HK-2 (cell line): ENCODE results near the gene ALPG.
"Not testable (repeated sequence)": the region's sequence is repeated elsewhere in the genome, so short reads cannot be mapped to it uniquely, and the experiment has no call there.

ENCODE experiments used
- DNase-seq: peaks from one replicate; pipeline ENCODE4 v3.0.0-alpha.2; 2018; ENCODE audit not compliant: unreplicated experiment

The ALPG gene

DNA sequence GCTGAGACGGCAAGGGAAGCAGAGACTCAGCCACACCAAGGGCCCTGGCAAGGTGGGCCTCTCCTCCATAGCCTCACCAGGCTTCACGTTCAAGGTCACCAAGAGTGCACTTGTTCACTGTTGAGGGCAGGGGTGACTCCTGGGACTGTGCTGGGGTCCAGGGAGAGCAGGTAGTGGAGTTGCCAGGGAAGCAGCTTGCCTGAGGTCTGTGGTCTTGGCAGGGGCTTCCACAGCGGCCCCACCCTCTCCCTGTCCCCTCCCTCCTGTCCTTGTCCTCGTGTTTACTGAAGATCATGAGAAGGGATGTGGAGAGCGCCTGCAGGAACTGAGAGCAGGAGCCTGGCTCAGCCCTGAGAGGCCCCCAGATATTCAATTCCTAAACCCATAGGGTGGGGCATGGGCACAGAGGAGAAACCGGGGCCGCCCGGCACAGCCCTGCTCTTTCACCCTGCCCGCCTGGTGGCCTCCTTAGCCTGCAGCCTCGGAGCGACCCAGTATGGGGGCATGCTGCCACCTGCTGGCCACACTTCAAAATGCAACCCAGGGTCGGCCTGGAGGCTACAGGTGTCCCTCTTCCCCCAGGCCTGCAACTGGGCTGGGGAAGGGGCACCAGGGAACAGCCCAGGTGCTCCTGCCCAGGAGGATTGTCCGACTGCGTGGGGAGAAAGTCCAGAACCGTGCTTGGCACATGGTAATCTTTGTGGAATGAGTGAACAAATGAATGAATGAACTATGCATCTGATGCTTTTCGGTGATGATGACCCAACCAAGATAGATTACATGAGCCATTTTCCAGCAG is 33.8 kb downstream of the ALPG start:
- peak; percentile 89 for DNase-seq

DNA sequence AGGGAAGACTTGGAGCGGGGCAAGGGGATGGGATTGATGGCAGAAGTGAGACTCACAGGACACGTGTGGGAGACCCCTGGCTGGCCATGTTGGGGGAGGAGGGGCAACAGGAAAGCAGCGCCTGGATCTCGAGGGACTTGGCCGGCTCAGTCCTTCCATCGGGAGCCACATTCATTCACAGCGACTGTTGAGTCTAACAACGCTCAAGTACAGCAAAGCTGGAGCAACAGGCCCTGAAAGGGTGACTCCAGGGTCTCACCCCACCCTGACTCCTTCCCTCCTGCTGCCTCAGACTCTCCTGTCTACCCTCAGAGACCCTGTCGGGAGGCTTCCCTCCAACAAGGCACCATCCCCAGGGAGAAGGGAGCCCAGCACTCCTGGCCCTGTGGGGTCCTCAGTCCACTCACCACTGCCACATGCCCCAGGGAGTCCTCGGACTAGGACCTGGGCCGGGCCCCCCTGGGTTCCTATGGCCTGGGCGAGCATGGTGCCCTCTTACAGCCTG is 34.6 kb downstream of the ALPG start:
- no peak for DNase-seq

GRCh38 chr2:232441922-232442321 is 35.3 kb downstream of the ALPG start:
- DNase-seq, result not testable (repeated sequence)

DNA sequence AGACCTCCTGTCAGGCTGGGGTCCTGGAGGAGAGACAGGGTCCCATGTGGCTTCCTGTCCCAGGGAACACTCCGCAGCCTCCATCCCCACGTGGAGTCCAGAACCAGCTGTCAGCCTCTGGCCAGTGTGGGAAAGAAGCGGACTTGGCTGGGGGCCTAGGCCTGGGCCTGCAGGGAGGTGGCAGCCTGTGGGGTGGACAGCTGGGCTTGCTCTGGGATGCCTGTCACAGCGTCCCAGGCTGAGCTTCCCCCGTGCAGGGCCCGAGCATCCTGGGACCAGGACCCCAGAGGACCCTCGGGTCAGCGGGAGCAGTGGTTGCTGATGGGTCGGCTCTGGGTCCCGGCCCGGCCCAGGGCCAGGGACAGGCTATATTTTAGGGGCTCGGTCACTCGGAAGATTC is 35.8 kb downstream of the ALPG start:
- DNase-seq, result not testable (repeated sequence)

- DNase-seq, result not testable (repeated sequence)
Observed at GRCh38 chr2:232443047-232443446, 36.4 kb downstream of the ALPG start.

DNA sequence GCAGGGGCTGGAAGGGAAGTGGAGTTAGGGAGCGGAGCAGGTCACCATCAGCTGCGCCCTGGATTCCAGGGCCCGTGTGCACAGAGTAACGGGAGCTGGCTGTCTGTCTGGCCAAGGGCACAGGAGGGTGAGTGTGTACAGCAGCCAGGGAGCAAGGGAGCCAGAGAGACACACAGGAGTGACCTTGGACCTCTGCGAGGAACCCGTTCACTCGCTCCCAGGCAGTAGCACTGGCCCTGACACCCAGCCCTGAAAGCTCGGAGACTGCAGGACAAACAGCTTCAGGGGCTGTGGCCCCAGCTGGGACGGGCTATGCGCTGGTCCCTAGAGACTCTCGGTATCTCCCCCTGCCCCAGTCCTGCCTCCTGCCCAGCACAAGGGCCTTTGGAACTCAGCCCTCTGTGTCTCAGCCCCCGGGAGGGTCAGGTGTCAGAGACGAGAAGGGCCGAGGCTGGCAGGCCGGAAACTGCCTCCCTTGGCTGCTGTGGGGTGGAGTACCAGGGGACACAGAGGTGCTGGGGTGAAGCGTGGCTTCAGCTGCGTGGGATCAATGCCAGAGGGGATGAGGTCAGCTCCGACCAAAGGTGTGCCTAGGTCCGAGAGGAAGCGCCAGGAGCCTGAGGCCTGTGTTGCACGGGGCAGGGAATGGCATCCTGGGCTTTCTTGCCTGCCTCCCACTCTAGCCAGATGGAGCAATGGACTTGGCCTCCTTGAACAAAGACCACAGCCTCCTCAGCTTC is 37.2 kb downstream of the ALPG start:
- DNase-seq, result not testable (repeated sequence)

GRCh38 chr2:232444409-232445148 is 37.9 kb downstream of the ALPG start:
- peak; percentile 72 for DNase-seq

DNA sequence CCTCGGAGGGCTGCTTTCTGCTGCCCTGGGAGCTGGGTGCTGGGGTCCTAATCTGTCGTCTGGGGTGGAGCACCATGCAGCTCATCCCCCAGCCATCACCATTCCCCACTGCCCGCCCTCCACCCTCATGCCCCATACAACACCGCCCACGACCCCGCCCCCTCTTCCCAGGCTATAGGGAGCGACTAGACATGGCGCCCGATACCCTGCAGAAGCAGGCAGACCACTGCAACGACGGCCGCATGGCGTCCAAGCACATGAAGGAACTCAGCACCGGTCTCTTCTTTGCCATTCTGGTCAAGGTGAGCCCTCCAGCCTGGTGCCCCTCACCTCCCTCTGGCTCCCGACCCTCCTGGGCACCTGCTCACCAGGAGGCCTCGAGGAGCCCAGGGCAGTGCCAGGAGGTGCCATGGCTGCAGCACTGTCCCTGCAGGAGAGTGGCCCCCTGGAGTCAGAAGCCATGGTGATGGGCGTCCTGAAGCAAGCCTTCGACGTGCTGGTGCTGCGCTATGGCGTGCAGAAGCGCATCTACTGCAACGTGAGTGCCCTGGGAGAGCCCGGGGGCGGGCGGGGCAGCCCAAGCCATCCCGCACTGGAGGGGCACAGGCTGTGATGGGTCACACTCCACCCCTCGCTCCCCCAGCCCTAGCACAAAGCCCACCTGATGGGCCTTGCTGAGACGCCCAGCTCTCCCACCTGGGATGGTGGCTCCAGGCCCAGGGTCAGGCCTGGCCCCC is 38.7 kb downstream of the ALPG start:
- DNase-seq, result not testable (repeated sequence)

DNA sequence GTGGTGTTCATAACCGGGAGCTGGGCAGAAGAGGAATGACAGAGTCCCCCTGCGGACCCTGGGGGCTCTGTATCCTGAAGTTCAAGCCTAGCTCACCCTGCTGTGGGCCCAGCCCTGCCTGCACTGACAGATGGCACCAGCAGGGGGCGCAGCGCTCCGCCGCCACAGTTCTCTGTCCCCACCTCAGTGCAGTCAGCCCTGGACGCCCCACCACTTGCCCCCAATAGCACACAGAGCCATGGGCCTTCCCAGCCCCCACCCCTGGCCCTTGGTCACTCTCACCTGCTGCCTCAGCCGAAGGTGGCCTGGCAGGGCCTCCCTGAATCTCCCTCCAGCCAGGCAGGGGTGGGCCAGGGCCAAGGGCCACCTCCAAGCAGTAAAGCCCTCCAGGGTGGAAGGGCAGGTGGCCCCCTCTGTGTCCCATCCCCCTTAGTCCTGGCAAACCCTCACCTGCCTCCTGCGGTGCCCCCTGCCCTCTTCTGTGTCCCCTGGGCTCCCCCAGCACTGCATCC is 39.7 kb downstream of the ALPG start:
- not testable (repeated sequence) for DNase-seq

DNA sequence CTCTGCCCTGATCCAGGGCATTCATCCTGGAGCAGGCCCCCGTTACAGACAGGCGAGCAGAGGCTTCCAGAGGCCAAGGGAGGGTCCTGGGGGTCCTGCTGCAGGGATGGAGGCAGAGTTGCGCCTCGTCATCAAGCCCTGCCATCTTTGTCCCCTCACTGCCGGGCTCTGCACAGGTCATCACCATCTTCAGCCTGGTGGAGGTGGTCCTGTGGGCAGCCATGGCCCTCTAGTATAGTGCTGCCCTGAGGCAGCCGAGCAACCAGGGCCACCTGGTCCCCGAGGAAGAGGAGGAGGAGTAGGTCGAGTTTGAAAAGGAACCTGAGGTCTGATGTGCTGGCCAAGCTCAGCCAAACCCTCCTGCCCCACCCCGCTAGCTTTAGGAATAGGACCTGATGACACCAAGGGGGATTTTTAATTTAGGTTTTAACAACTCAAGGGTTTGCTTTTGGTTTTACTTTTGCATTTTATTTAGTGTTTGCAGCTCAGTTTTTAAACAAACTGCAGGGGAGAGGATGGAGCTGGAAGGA is 40.5 kb downstream of the ALPG start:
- DNase-seq, result no peak

DNA sequence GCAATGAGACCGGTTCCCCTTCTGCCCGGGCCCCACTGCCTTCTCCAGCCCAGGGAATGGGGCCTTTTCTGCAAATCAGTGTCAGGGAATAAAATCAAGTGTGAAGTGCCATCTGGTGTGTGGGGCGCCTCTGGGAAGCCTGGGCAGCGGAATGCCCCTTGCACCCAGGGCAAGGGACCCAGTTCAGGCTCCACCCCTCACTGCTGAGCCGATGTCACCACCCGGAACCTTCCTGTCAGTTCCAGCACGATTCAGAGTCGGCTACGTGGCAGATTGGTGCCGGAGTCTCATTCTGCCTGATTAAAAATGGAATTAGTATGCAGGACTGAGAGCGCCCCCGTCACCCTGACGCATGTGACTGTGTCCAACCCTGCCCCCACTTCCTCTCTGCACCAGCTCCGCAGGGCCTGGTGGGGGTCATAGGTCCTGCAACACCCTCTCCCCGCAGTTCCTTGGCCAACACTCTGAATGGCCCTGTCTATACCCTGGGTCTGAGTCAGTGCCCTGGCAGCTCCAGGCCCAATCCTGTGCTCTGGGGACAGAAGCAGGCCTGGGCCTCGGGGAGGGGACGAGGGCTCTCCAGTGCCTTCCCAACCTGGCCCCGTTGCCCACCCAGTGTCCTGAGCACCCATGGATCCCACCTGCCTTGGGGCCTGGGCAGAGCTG is 41.1 kb downstream of the ALPG start:
- no peak for DNase-seq

GRCh38 chr2:232448304-232448690 is 41.7 kb downstream of the ALPG start:
- DNase-seq, result no peak

- DNase-seq, result no peak
Observed at GRCh38 chr2:232449964-232450363, 43.3 kb downstream of the ALPG start.

DNA sequence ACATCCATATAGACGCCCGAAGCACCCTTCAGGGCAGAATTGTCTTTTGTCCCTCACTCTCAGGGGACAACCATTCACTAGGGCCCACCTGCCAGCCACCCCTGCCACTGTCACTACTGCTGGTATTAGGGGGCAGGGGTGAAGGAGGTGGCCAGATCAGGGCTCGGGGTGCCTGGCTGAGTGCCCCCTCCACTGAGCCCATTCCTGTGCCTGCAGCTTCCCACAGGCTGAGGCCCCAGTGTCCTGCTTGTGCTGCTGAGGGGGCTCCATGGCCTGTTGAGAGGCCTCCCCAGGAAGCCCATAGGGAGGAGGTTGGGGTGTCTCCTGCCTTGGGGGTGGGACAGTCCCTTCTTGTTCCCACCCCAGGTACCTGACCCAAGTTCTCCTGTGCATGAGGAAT is 45.0 kb downstream of the ALPG start:
- DNase-seq, result not testable (repeated sequence)

DNA sequence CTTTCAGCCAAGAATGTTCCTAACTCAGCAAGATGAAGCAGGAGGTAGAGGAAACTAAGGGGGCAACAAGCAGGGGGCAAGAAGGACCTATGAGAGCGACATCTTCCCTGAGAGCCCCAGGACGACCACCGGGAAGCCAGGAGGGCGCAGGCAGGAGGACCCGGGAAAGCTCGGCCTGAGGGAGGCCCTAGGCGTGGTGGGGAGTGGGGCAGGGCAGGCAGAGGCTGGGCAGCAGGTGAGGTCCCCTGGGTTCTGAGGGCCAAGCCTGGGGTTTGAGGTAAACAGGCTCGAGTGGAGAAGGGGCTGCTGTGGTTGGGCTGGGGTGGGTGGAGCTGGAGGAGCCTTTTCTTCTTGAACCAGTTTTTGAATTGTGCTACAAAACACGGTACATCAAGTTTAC is 48.0 kb downstream of the ALPG start:
- DNase-seq, result no peak

- no peak for DNase-seq
Observed at GRCh38 chr2:232455426-232456255, 49.0 kb downstream of the ALPG start, which contains the start of gene ALPI. ALPI (plus strand) TSS chr2:232456153; CDS start chr2:232456200, 47 bp downstream.

- no peak for DNase-seq
Observed at GRCh38 chr2:232456296-232457120, 49.9 kb downstream of the ALPG start.
